ENCODE data around the gene POLD3.
A peak's percentile ranks its signal among the peaks of the same experiment; 100 is the strongest.

The POLD3 gene

GRCh38 chr11:74684661-74685060 lies 92.3 kb downstream of the POLD3 start:
- Histone ChIP-seq H2BK120ac (ENCODE audit: insufficient read depth, low read length, poor library complexity) (no peak overlapping the region), H3K27me3 (ENCODE audit: insufficient read depth, low read length) (peaks cover 7% of the 10 kb centered on the region), H3K4me1 (ENCODE audit: control insufficient read depth in 1 of 2, insufficient read depth in 2 of 2, low read length in 2 of 2) (peaks cover 2 to 11% of the 10 kb centered on the region in 2 experiments), H3K14ac (ENCODE audit: low read length) (no peak overlapping the region), H3K27ac (ENCODE audit: low read depth, low read length) (no peak overlapping the region), H4K12ac (ENCODE audit: low read depth, low read length) (no peak overlapping the region), H2BK12ac (ENCODE audit: low read length) (no peak overlapping the region), H3K79me2 (ENCODE audit: control insufficient read depth, insufficient read depth, low read length, poor library complexity) (no peaks in the 10 kb centered on the region), H3K4me3 (ENCODE audit: low read depth, low read length) (no peak overlapping the region), H2AFZ (ENCODE audit: insufficient read depth, low read length, poor library complexity) (no peak overlapping the region), H4K8ac (ENCODE audit: low read depth, low read length) (no peak overlapping the region), H3K9me3 (ENCODE audit: insufficient read depth, low read depth, low read length) (peaks cover 2% of the 10 kb centered on the region), H3K23ac (ENCODE audit: low read length) (no peak overlapping the region), H3K18ac (ENCODE audit: low read length) (no peak overlapping the region), H3K9ac (ENCODE audit: low read length) (no peak overlapping the region), H3K4ac (ENCODE audit: low read depth, low read length) (no peak overlapping the region), H2AK5ac (ENCODE audit: low read length) (no peak overlapping the region), H3K4me2 (ENCODE audit: low read length) (no peak overlapping the region), H2BK5ac (ENCODE audit: low read depth, low read length, poor library complexity) (no peak overlapping the region), H3K36me3 (ENCODE audit: control insufficient read depth in 1 of 2, insufficient read depth in 2 of 2, low read length in 2 of 2) (no peaks in the 10 kb centered on the region), H3K79me1 (ENCODE audit: low read length) (no peaks in the 10 kb centered on the region), H4K91ac (ENCODE audit: low read depth, low read length) (no peak overlapping the region)
- no peak for DNase-seq
- WGBS (ENCODE audit: extremely low coverage, insufficient coverage, insufficient read length), result no CpG with 5 or more reads among the region's 1 CpG

GRCh38 chr11:74685338-74685737 lies 93.0 kb downstream of the POLD3 start:
- no peak for DNase-seq
- H2BK120ac ChIP-seq (ENCODE audit: insufficient read depth, low read length, poor library complexity), result no peak overlapping the region
- H3K18ac ChIP-seq (ENCODE audit: low read length), result no peak overlapping the region
- H3K4me3 ChIP-seq (ENCODE audit: low read depth, low read length), result no peak overlapping the region
- peaks cover 2 to 11% of the 10 kb centered on the region in 2 experiments for H3K4me1 ChIP-seq (ENCODE audit: control insufficient read depth in 1 of 2, insufficient read depth in 2 of 2, low read length in 2 of 2)
- no peak overlapping the region for H2AFZ ChIP-seq (ENCODE audit: insufficient read depth, low read length, poor library complexity)
- H3K4ac ChIP-seq (ENCODE audit: low read depth, low read length), result no peak overlapping the region
- peaks cover 2% of the 10 kb centered on the region for H3K9me3 ChIP-seq (ENCODE audit: insufficient read depth, low read depth, low read length)
- no peak overlapping the region for H3K23ac ChIP-seq (ENCODE audit: low read length)
- H3K9ac ChIP-seq (ENCODE audit: low read length), result no peak overlapping the region
- H3K27ac ChIP-seq (ENCODE audit: low read depth, low read length), result no peak overlapping the region
- no peak overlapping the region for H4K12ac ChIP-seq (ENCODE audit: low read depth, low read length)
- no peaks in the 10 kb centered on the region for H3K79me2 ChIP-seq (ENCODE audit: control insufficient read depth, insufficient read depth, low read length, poor library complexity)
- no peaks in the 10 kb centered on the region for H3K36me3 ChIP-seq (ENCODE audit: control insufficient read depth in 1 of 2, insufficient read depth in 2 of 2, low read length in 2 of 2)
- no peak overlapping the region for H4K8ac ChIP-seq (ENCODE audit: low read depth, low read length)
- no peak overlapping the region for H2AK5ac ChIP-seq (ENCODE audit: low read length)
- H3K4me2 ChIP-seq (ENCODE audit: low read length), result no peak overlapping the region
- peaks cover 7% of the 10 kb centered on the region for H3K27me3 ChIP-seq (ENCODE audit: insufficient read depth, low read length)
- no peak overlapping the region for H4K91ac ChIP-seq (ENCODE audit: low read depth, low read length)
- no peaks in the 10 kb centered on the region for H3K79me1 ChIP-seq (ENCODE audit: low read length)
- no peak overlapping the region for H3K14ac ChIP-seq (ENCODE audit: low read length)
- no peak overlapping the region for H2BK5ac ChIP-seq (ENCODE audit: low read depth, low read length, poor library complexity)
- no peak overlapping the region for H2BK12ac ChIP-seq (ENCODE audit: low read length)

- Histone ChIP-seq H2BK5ac (ENCODE audit: low read depth, low read length, poor library complexity) (no peak overlapping the region), H3K4ac (ENCODE audit: low read depth, low read length) (no peak overlapping the region), H3K27me3 (ENCODE audit: insufficient read depth, low read length) (peaks cover 7% of the 10 kb centered on the region), H4K8ac (ENCODE audit: low read depth, low read length) (no peak overlapping the region), H4K91ac (ENCODE audit: low read depth, low read length) (no peak overlapping the region), H4K12ac (ENCODE audit: low read depth, low read length) (no peak overlapping the region), H3K79me1 (ENCODE audit: low read length) (no peaks in the 10 kb centered on the region), H3K18ac (ENCODE audit: low read length) (no peak overlapping the region), H3K27ac (ENCODE audit: low read depth, low read length) (no peak overlapping the region), H3K36me3 (ENCODE audit: control insufficient read depth in 1 of 2, insufficient read depth in 2 of 2, low read length in 2 of 2) (no peaks in the 10 kb centered on the region), H3K9ac (ENCODE audit: low read length) (no peak overlapping the region), H3K9me3 (ENCODE audit: insufficient read depth, low read depth, low read length) (peaks cover 2% of the 10 kb centered on the region), H2AFZ (ENCODE audit: insufficient read depth, low read length, poor library complexity) (no peak overlapping the region), H3K79me2 (ENCODE audit: control insufficient read depth, insufficient read depth, low read length, poor library complexity) (no peaks in the 10 kb centered on the region), H3K4me3 (ENCODE audit: low read depth, low read length) (no peak overlapping the region), H3K23ac (ENCODE audit: low read length) (no peak overlapping the region), H2BK120ac (ENCODE audit: insufficient read depth, low read length, poor library complexity) (no peak overlapping the region), H3K4me1 (ENCODE audit: control insufficient read depth in 1 of 2, insufficient read depth in 2 of 2, low read length in 2 of 2) (peaks cover 2 to 11% of the 10 kb centered on the region in 2 experiments), H2AK5ac (ENCODE audit: low read length) (no peak overlapping the region), H3K14ac (ENCODE audit: low read length) (no peak overlapping the region), H3K4me2 (ENCODE audit: low read length) (no peak overlapping the region), H2BK12ac (ENCODE audit: low read length) (no peak overlapping the region)
- DNase-seq, result peak in 1 of 2 donors; percentile 25
- WGBS (ENCODE audit: extremely low coverage, insufficient coverage, insufficient read length), result no CpG with 5 or more reads among the region's 3 CpGs
Measured at GRCh38 chr11:74685905-74686304, 93.5 kb downstream of the POLD3 start.

- H3K9ac ChIP-seq (ENCODE audit: low read length), result no peak overlapping the region
- no CpG with 5 or more reads among the region's 4 CpGs for WGBS (ENCODE audit: extremely low coverage, insufficient coverage, insufficient read length)
- no peak overlapping the region for H3K4ac ChIP-seq (ENCODE audit: low read depth, low read length)
- no peak overlapping the region for H3K4me2 ChIP-seq (ENCODE audit: low read length)
- no peak overlapping the region for H2AFZ ChIP-seq (ENCODE audit: insufficient read depth, low read length, poor library complexity)
- DNase-seq, result no peak
- no peak overlapping the region for H4K91ac ChIP-seq (ENCODE audit: low read depth, low read length)
- H2AK5ac ChIP-seq (ENCODE audit: low read length), result no peak overlapping the region
- no peak overlapping the region for H3K18ac ChIP-seq (ENCODE audit: low read length)
- H3K79me1 ChIP-seq (ENCODE audit: low read length), result no peaks in the 10 kb centered on the region
- H3K14ac ChIP-seq (ENCODE audit: low read length), result no peak overlapping the region
- H3K23ac ChIP-seq (ENCODE audit: low read length), result no peak overlapping the region
- no peak overlapping the region for H2BK5ac ChIP-seq (ENCODE audit: low read depth, low read length, poor library complexity)
- H3K79me2 ChIP-seq (ENCODE audit: control insufficient read depth, insufficient read depth, low read length, poor library complexity), result no peaks in the 10 kb centered on the region
- no peak overlapping the region for H3K27ac ChIP-seq (ENCODE audit: low read depth, low read length)
- no peak overlapping the region for H2BK12ac ChIP-seq (ENCODE audit: low read length)
- H3K4me1 ChIP-seq (ENCODE audit: control insufficient read depth in 1 of 2, insufficient read depth in 2 of 2, low read length in 2 of 2), result peaks cover 2 to 11% of the 10 kb centered on the region in 2 experiments
- H3K9me3 ChIP-seq (ENCODE audit: insufficient read depth, low read depth, low read length), result peaks cover 2% of the 10 kb centered on the region
- H4K12ac ChIP-seq (ENCODE audit: low read depth, low read length), result no peak overlapping the region
- H3K36me3 ChIP-seq (ENCODE audit: control insufficient read depth in 1 of 2, insufficient read depth in 2 of 2, low read length in 2 of 2), result no peaks in the 10 kb centered on the region
- no peak overlapping the region for H4K8ac ChIP-seq (ENCODE audit: low read depth, low read length)
- no peak overlapping the region for H3K4me3 ChIP-seq (ENCODE audit: low read depth, low read length)
- H2BK120ac ChIP-seq (ENCODE audit: insufficient read depth, low read length, poor library complexity), result no peak overlapping the region
- H3K27me3 ChIP-seq (ENCODE audit: insufficient read depth, low read length), result peaks cover 7% of the 10 kb centered on the region
Measured at GRCh38 chr11:74686792-74687191, 94.4 kb downstream of the POLD3 start.

Measured in trophoblast cell (in vitro differentiated cells and primary cell).